HG03575 (cell line): ENCODE data around the gene CREM.

ENCODE experiments used
- ATAC-seq: cut with Tn5 transposase; IDR thresholded peaks from one replicate; pipeline ENCODE4 v1.9.1; 2021; ENCODE audit not compliant: unreplicated experiment, insufficient number of reproducible peaks, low FRiP score; ENCODE audit errors: extremely low read depth

Gene CREM

GRCh38 chr10:35237766-35238512 lies 111.3 kb downstream of the CREM start:
- ATAC-seq = no peak

- no peak for ATAC-seq
These were observed 117.9 kb downstream of the CREM start for GRCh38 chr10:35244549-35244948.

- ATAC-seq = no peak
These were observed 120.2 kb downstream of the CREM start for GRCh38 chr10:35246770-35247343.

- no peak for ATAC-seq
These were observed 124.9 kb downstream of the CREM start for GRCh38 chr10:35251373-35252100.

GRCh38 chr10:35257057-35257983 lies 130.7 kb downstream of the CREM start:
- no peak for ATAC-seq

- ATAC-seq = no peak
These were observed 133.2 kb downstream of the CREM start for GRCh38 chr10:35259769-35260397.

- ATAC-seq = no peak
These were observed 135.8 kb downstream of the CREM start for GRCh38 chr10:35262436-35262835.
